ENCODE results near the gene PAX8. TPM values are rescaled to one million over a fixed set of nuclear protein-coding genes. Genes with fewer than 3 reads are reported as not detected.

Gene PAX8
- total RNA-seq, 2 experiments from 2014 or later, result 0.36 to 0.52 TPM

GRCh38 chr2:113215056-113215455 lies 63.7 kb downstream of the PAX8 start:
- DNase-seq, result no peak
- POLR2A ChIA-PET, result no interaction called here
- no peaks in the 10 kb centered on the region for H3K9me3 Mint-ChIP-seq
- no peaks in the 10 kb centered on the region for H3K36me3 ChIP-seq (ENCODE audit: insufficient read depth, low read length)
- H3K27me3 ChIP-seq (ENCODE audit: control insufficient read depth in 1 of 2, insufficient read depth in 2 of 2, low read length in 2 of 2), result no peaks in the 10 kb centered on the region
- no peak overlapping the region for H3K27ac ChIP-seq (ENCODE audit: low read depth in 1 of 2, low read length in 2 of 2)
- H3K36me3 Mint-ChIP-seq (ENCODE audit: low read depth), result no peaks in the 10 kb centered on the region
- no peak overlapping the region for H3K4me3 Mint-ChIP-seq
- intact Hi-C loops (cut with DNase I, micrococcal nuclease), result no loop called here
- H3K9me3 ChIP-seq (ENCODE audit: control insufficient read depth in 1 of 2, insufficient read depth in 1 of 2, low read length in 2 of 2), result no peaks in the 10 kb centered on the region
- no peak overlapping the region for H3K27ac Mint-ChIP-seq
- CTCF ChIA-PET, result no interaction called here
- ATAC-seq (ENCODE audit: poor library complexity), result no peak
- no peak overlapping the region for H3K4me3 ChIP-seq (ENCODE audit: low read length)
- TF ChIP-seq, protein P1, sequence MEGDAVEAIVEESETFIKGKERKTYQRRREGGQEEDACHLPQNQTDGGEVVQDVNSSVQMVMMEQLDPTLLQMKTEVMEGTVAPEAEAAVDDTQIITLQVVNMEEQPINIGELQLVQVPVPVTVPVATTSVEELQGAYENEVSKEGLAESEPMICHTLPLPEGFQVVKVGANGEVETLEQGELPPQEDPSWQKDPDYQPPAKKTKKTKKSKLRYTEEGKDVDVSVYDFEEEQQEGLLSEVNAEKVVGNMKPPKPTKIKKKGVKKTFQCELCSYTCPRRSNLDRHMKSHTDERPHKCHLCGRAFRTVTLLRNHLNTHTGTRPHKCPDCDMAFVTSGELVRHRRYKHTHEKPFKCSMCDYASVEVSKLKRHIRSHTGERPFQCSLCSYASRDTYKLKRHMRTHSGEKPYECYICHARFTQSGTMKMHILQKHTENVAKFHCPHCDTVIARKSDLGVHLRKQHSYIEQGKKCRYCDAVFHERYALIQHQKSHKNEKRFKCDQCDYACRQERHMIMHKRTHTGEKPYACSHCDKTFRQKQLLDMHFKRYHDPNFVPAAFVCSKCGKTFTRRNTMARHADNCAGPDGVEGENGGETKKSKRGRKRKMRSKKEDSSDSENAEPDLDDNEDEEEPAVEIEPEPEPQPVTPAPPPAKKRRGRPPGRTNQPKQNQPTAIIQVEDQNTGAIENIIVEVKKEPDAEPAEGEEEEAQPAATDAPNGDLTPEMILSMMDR (IDR thresholded peaks at IDR 0.05), result no peak
- H3K4me1 ChIP-seq (ENCODE audit: insufficient read depth, low read length), result peaks cover 13% of the 10 kb centered on the region
- H3K4me1 Mint-ChIP-seq (ENCODE audit: low read depth), result peaks cover 22% of the 10 kb centered on the region
- no peaks in the 10 kb centered on the region for H3K27me3 Mint-ChIP-seq

- Histone ChIP-seq H3K27me3 (ENCODE audit: control insufficient read depth in 1 of 2, insufficient read depth in 2 of 2, low read length in 2 of 2) (no peaks in the 10 kb centered on the region), H3K4me3 (ENCODE audit: low read length) (no peak overlapping the region), H3K27ac (ENCODE audit: low read depth in 1 of 2, low read length in 2 of 2) (no peak overlapping the region), H3K4me1 (ENCODE audit: insufficient read depth, low read length) (peaks cover 13% of the 10 kb centered on the region), H3K9me3 (ENCODE audit: control insufficient read depth in 1 of 2, insufficient read depth in 1 of 2, low read length in 2 of 2) (no peaks in the 10 kb centered on the region), H3K36me3 (ENCODE audit: insufficient read depth, low read length) (no peaks in the 10 kb centered on the region)
- peaks cover 22% of the 10 kb centered on the region for H3K4me1 Mint-ChIP-seq (ENCODE audit: low read depth)
- DNase-seq, result no peak
- no peak overlapping the region for H3K27ac Mint-ChIP-seq
- POLR2A ChIA-PET, result no interaction called here
- H3K9me3 Mint-ChIP-seq, result no peaks in the 10 kb centered on the region
- no peak overlapping the region for H3K4me3 Mint-ChIP-seq
- TF ChIP-seq, protein P1 (IDR thresholded peaks at IDR 0.05), result no peak
- intact Hi-C loops (cut with DNase I, micrococcal nuclease), result no loop called here
- ATAC-seq (ENCODE audit: poor library complexity), result no peak
- no peaks in the 10 kb centered on the region for H3K36me3 Mint-ChIP-seq (ENCODE audit: low read depth)
- CTCF ChIA-PET, result no interaction called here
- H3K27me3 Mint-ChIP-seq, result no peaks in the 10 kb centered on the region
Observed at GRCh38 chr2:113214141-113214540, 64.6 kb downstream of the PAX8 start.

- Mint-ChIP-seq H3K4me1 (ENCODE audit: low read depth) (peaks cover 19% of the 10 kb centered on the region), H3K4me3 (no peak overlapping the region), H3K27me3 (no peaks in the 10 kb centered on the region), H3K9me3 (no peaks in the 10 kb centered on the region), H3K27ac (no peak overlapping the region), H3K36me3 (ENCODE audit: low read depth) (no peaks in the 10 kb centered on the region)
- Histone ChIP-seq H3K27me3 (ENCODE audit: control insufficient read depth in 1 of 2, insufficient read depth in 2 of 2, low read length in 2 of 2) (no peaks in the 10 kb centered on the region), H3K27ac (ENCODE audit: low read depth in 1 of 2, low read length in 2 of 2) (no peak overlapping the region), H3K4me3 (ENCODE audit: low read length) (no peak overlapping the region), H3K36me3 (ENCODE audit: insufficient read depth, low read length) (no peaks in the 10 kb centered on the region), H3K9me3 (ENCODE audit: control insufficient read depth in 1 of 2, insufficient read depth in 1 of 2, low read length in 2 of 2) (no peaks in the 10 kb centered on the region), H3K4me1 (ENCODE audit: insufficient read depth, low read length) (peaks cover 12% of the 10 kb centered on the region)
- ChIA-PET POLR2A (no interaction called here), CTCF (no interaction called here)
- DNase-seq (no peak), ATAC-seq (ENCODE audit: poor library complexity) (no peak)
- TF ChIP-seq, protein P1 (IDR thresholded peaks at IDR 0.05), result no peak
- intact Hi-C loops (cut with DNase I, micrococcal nuclease), result no loop called here
Observed at GRCh38 chr2:113213061-113213930, 65.4 kb downstream of the PAX8 start.
